GM19240 (cell line): ENCODE measurements around the gene HNF4A.

ENCODE experiments used
- DNase-seq: peaks from one replicate; pipeline ENCODE4 v3.0.0; 2011; ENCODE audit warnings: low spot score; ENCODE audit not compliant: insufficient read length

HNF4A gene

GRCh38 chr20:44405785-44406571 is 50.5 kb downstream of the HNF4A start:
- no peak for DNase-seq

- DNase-seq = no peak
These were observed 51.2 kb downstream of the HNF4A start for GRCh38 chr20:44406572-44407137.

- no peak for DNase-seq
These were observed 52.1 kb downstream of the HNF4A start for GRCh38 chr20:44407402-44408184.

- no peak for DNase-seq
These were observed 53.7 kb downstream of the HNF4A start for GRCh38 chr20:44409132-44409600.

- no peak for DNase-seq
These were observed 55.1 kb downstream of the HNF4A start for GRCh38 chr20:44410583-44411019.

- no peak for DNase-seq
These were observed 55.7 kb downstream of the HNF4A start for GRCh38 chr20:44411020-44411756.

- no peak for DNase-seq
These were observed 56.4 kb downstream of the HNF4A start for GRCh38 chr20:44411757-44412401.

GRCh38 chr20:44412402-44413144 is 57.1 kb downstream of the HNF4A start:
- DNase-seq = no peak

- DNase-seq = no peak
These were observed 58.3 kb downstream of the HNF4A start for GRCh38 chr20:44413575-44414345.

- DNase-seq = no peak
These were observed 58.8 kb downstream of the HNF4A start for GRCh38 chr20:44414346-44414714.

GRCh38 chr20:44414808-44415207 is 59.3 kb downstream of the HNF4A start:
- no peak for DNase-seq

GRCh38 chr20:44415833-44416715 is 60.6 kb downstream of the HNF4A start:
- DNase-seq = no peak

GRCh38 chr20:44418069-44418905 is 62.8 kb downstream of the HNF4A start:
- no peak for DNase-seq

GRCh38 chr20:44419131-44419844 is 63.8 kb downstream of the HNF4A start:
- no peak for DNase-seq

GRCh38 chr20:44420497-44420896 is 65.0 kb downstream of the HNF4A start:
- no peak for DNase-seq

- DNase-seq = no peak
These were observed 66.6 kb downstream of the HNF4A start for GRCh38 chr20:44422083-44422482.

- no peak for DNase-seq
These were observed 68.0 kb downstream of the HNF4A start for GRCh38 chr20:44423480-44423879.
